Urinary bladder (tissue), 4 donors: ENCODE data around the gene CYS1. TPM values are rescaled to one million over a fixed set of nuclear protein-coding genes. Genes with fewer than 3 reads are reported as not detected.

ENCODE experiments used
- DNase-seq: peaks from one replicate; pipeline ENCODE4 v3.0.0-alpha.2; 2015; ENCODE audit errors: extremely low spot score
- H3K27ac ChIP-seq: one replicate; pipeline ENCODE4 v1.5.1; 2013; ENCODE audit warnings: low read depth, mild to moderate bottlenecking, moderate library complexity
- H3K36me3 ChIP-seq: one replicate; pipeline ENCODE4 v1.6.1; 2013; ENCODE audit warnings: mild to moderate bottlenecking, moderate library complexity; ENCODE audit not compliant: insufficient read depth
- H3K4me1 ChIP-seq: one replicate; pipeline ENCODE4 v1.6.1; 2013; ENCODE audit warnings: mild to moderate bottlenecking, moderate library complexity; ENCODE audit not compliant: insufficient read depth
- H3K4me3 ChIP-seq: one replicate; pipeline ENCODE4 v1.5.1; 2013; ENCODE audit warnings: low read depth, low read length
- WGBS: extraction: QIAGEN DNeasy Blood & Tissue Kit; methylation state at CpG from one replicate; pipeline ENCODE4 v1.1.7; 2013; 5-methylcytosine and 5-hydroxymethylcytosine counted together
- polyA plus RNA-seq: library from polyadenylated mRNA; stranded (reverse); fragments of 200-250 nt; gene quantifications from one replicate; pipeline ENCODE4 v1.2.3, GENCODE V29; 2013
- total RNA-seq: library from RNA; depleted of rRNA; stranded (reverse); fragments of >200 nt; gene quantifications from one replicate; pipeline ENCODE4 v1.2.3, GENCODE V29; 2014
- donor health status: healthy with polysubstance abuse.
- donor health status: healthy.

CYS1 gene
- total and polyA plus RNA-seq, 2 donors = 6.2 to 7.2 TPM

DNA sequence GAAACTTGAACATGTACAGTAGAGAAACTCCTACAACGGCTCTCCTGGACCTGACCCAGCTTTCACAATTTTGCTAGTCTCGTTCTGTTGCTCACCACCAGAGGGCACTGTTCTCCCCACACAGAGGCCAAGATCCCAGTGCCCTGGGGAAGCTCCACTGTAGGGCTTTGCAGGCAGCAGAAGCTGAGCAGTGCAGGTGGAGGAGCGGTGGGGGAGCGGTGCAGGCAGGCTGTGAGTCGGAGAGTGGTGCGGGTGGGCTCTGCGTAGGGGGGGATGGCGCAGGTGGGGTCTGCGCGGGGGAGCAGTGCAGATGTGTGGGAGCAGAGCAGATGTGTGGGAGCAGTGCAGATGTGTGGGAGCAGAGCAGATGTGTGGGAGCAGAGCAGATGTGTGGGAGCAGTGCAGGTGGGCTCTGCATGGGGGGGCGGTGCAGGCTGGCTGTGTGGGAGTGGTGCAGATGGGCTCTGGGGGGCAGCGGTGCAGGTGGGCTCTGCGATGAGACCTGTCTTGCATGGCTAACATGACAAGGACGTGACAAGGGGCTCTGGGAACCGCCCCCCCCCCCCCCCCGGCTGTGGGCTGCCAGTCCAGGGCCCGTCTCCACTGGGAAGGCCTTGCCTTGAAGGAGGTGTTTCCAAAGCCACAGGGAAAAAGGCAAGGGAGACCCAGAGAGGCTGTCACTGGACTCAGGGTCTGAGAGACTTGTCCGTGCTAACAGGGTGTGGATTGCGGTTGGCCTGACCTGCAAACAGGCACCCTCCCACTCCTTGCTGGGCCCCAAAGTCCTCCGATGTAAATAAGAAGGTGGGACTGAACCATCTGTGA is 7.3 kb downstream of the CYS1 start:
- H3K4me1 ChIP-seq = no peaks in the 10 kb centered on the region
- 41% methylated on average over 20 of the region's 20 CpGs for WGBS
- peak; percentile 76 for DNase-seq

DNA sequence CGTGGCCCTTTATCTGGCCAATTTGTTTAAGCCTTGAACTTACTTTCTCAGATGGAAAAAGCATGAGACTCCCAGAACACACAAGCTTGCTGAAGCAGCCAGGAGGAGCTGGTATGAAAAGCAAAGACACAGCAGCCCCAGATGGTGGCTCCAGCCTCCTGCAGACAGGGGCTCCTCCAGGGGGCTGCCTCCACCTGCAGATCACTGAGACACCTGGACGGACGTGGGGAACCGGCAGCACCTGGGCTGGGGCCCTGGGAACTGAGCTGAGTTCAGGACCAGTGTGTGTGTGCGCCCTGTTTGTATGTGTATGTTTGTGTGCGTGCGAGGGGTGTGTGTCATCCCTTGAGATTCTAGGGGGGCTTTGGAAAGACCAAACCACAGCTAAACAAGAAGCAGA is 8.6 kb downstream of the CYS1 start:
- Histone ChIP-seq H3K27ac (no peak overlapping the region), H3K4me1 (no peaks in the 10 kb centered on the region), H3K36me3 (no peaks in the 10 kb centered on the region), H3K4me3 (no peak overlapping the region)
- no peak for DNase-seq
- 97% methylated on average over 7 of the region's 7 CpGs for WGBS

More for the DNA sequence above, 7.3 kb downstream of the CYS1 start:
- H3K27ac ChIP-seq = no peak overlapping the region
- no peak overlapping the region for H3K4me3 ChIP-seq
- H3K36me3 ChIP-seq = no peaks in the 10 kb centered on the region

DNA sequence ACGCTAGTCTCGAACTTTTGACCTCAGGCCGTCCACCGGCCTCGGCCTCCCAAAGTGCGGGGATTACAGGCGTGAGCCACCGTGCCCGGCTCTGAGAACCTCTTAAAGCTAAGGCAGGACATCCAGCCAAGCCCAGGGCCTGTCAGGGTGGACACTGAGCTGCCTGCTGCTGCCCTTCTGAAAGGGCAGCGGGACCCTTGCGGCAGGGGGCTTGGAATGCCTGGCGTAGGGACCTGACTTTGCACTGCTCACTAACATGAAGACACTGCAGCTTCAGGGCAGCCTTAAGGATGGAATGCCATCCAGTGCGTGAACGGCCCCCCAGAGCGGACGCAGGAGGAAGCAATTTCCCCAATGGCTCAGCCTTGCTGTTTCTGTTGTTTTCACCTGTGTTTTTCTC is 9.0 kb downstream of the CYS1 start:
- WGBS = 95% methylated on average over 16 of the region's 16 CpGs
- DNase-seq = no peak

DNA sequence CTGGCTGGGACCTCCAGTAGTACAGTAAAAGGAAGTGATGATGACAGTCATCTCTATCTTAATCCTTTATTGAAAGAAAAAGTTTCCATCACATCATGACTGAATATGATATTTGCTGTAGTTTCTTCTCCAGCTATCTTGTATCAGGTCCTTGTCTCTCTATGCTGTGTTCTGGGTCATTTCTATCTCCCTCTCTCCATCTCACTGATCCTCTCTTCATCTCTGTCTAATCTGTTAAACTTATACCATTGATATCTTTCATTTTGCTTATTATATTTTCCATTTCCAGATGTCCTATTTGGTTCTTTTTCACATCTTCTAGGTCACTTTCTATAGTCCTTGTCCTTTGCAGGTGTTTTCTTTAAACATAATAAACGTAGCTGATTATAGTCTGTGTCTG is 12.3 kb downstream of the CYS1 start:
- Histone ChIP-seq H3K4me3 (no peak overlapping the region), H3K36me3 (no peaks in the 10 kb centered on the region), H3K27ac (no peak overlapping the region), H3K4me1 (no peaks in the 10 kb centered on the region)
- DNase-seq = no peak
- 91% methylated on average over 1 of the region's 1 CpG for WGBS

More for the DNA sequence above, 9.0 kb downstream of the CYS1 start:
- Histone ChIP-seq H3K36me3 (no peaks in the 10 kb centered on the region), H3K4me1 (no peaks in the 10 kb centered on the region), H3K27ac (no peak overlapping the region), H3K4me3 (no peak overlapping the region)

DNA sequence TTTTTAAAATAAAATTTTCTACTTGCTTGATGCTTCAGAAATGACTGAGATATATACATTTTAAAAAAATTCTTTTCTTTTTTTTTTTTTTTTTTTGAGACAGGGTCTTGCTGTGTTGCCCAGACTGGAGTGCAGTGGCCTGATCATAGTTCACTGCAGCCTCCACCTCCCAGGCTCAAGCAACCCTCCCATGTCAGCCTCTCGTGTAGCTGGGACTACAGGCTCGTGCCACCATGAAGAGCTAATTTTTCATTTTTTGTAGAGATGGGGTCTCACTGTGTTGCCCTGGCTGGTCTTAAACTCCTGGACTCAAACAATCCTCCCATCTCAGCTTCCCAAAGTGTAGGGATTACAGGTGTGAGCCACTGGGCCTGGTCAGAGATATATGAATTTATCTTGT is 12.9 kb downstream of the CYS1 start:
- H3K4me3 ChIP-seq = no peak overlapping the region
- H3K36me3 ChIP-seq = no peaks in the 10 kb centered on the region
- DNase-seq = no peak
- no peaks in the 10 kb centered on the region for H3K4me1 ChIP-seq
- H3K27ac ChIP-seq = no peak overlapping the region
- WGBS = 98% methylated on average over 2 of the region's 2 CpGs

DNA sequence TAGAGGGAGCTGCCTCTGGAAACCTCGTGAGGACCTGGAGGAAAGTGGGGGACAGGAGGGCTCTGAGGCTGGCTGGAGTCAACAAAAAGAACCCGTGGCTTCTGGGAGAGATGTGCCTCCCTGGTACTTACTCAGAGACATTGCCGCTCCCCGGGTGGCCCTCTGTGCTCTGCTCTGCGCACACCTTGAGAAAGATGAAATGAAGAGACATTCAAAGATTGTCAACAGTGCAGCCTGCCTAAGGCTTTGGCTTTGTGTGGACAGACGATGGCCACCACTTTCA is 14.5 kb downstream of the CYS1 start:
- H3K4me3 ChIP-seq = no peak overlapping the region
- WGBS = 86% methylated on average over 6 of the region's 6 CpGs
- H3K36me3 ChIP-seq = no peaks in the 10 kb centered on the region
- no peak overlapping the region for H3K27ac ChIP-seq
- no peaks in the 10 kb centered on the region for H3K4me1 ChIP-seq
- no peak for DNase-seq

DNA sequence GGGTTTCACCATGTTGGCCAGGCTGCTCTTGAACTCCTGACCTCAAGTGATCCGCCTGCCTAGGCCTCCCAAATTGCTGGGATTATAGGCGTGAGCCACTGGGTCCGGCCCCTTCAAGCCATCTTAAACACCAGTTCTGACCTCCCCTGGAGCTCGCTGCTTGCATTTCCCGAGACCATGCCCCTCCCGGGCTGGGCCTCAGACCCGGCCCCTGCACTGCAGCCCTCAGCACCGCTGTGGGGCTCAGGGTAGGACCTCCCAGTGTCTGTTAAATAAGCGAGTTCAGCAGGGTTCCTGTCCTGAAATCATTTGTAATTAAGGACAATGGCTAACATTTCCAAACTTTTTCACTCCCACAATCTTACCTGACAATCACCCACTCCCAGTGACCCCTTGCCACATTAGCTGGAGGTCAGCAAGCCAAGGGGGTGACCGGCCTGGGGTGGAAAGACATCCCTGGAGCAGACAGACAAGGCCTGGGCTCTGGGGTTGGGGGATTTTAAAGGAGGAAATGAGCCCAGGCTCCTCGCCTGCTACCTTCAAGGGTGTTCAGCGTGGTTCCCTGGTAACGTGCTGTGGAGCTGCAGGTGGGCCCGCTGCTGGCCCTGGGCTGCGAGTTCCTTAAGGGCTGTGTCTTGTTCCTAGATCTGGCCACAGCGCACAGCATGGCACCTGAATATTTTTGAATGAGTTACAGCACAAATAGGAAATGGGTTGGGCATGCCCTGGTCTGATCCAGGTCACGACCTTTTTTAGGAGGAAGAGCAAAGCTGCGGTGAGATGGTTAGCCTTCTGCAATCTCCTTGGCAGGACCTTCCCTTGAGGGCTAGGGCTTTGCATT is 15.1 kb downstream of the CYS1 start:
- 81% methylated on average over 18 of the region's 18 CpGs for WGBS
- DNase-seq = no peak
- Histone ChIP-seq H3K36me3 (no peaks in the 10 kb centered on the region), H3K27ac (no peak overlapping the region), H3K4me1 (no peaks in the 10 kb centered on the region), H3K4me3 (no peak overlapping the region)

DNA sequence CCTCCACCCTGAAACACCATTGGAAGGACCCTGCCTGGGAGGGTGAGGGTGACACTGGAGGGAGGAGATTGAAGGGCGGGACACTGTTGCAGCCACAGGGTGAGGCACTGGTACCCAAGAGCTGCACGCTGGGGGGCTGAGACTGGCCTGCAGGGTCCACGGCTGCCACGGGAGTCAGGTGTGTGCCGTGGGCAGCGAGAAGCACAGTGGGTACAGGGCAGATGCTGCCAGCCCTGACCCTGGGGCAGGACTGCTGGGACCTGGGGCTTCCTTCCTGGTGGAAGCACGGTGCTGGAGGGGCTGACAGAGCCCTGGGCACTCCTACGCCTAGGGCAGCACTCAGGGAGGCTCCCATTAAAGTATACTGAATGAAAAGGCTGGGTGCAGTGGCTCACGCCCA is 16.6 kb downstream of the CYS1 start:
- Histone ChIP-seq H3K4me1 (no peaks in the 10 kb centered on the region), H3K36me3 (no peaks in the 10 kb centered on the region), H3K4me3 (no peak overlapping the region), H3K27ac (no peak overlapping the region)
- 96% methylated on average over 9 of the region's 9 CpGs for WGBS
- no peak for DNase-seq

DNA sequence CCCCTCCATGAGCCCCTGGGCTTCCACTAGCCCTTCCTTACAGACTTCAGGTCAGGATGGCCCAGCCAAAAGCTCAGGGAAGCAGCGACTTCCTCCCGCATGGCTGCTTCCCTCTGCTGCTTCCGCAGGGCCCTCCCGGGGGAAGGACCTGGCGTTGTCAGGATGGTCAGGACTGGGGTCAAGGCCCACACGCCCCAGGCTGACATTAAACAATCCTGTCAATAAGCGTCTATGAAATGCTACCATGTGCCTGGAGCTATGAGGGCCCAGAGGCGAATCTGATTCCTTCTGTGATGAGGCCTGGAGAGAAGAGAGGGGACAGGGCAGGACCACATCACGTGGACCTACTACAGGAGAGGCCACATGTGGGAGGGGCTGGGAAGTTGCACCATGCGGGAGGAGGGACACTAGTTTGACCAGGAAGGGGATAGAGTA is 17.3 kb downstream of the CYS1 start:
- Histone ChIP-seq H3K27ac (no peak overlapping the region), H3K36me3 (no peaks in the 10 kb centered on the region), H3K4me1 (no peaks in the 10 kb centered on the region), H3K4me3 (no peak overlapping the region)
- WGBS = 86% methylated on average over 10 of the region's 10 CpGs
- DNase-seq = no peak

DNA sequence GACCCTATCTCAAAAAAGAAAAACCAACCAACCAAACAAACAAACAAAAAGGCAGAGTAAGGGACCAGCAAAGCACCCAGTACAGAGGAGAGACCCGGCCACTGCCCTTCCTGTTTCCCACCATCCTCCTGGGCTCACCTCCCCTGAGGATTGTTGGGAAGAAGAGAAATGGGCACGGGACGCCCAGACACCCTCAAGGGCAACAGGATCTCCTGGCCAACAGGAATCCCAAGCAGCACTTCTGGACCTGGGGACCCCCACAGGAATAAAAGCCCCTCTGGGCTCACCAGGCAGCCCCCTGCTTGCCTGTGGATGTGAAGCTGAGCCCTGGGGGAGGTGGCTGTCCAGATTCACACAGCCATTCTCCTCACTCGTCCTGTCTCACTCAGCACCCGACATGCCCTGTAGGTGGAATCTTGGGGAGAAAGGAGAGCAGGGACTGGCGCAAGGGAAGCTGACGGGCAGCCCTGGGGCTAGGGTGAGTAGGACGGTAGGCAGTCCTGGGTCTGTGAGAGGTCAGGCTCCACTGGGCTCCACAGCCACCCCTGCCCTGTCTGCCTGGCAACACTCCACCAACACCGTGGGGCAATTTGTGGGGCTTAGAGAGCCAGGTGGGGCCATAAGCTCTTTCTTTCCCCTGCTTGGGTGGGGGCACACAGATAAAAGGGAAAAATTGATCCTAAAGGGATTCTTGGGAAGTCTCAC is 18.8 kb downstream of the CYS1 start:
- DNase-seq = no peak
- H3K4me3 ChIP-seq = no peak overlapping the region
- WGBS = 93% methylated on average over 9 of the region's 9 CpGs
- H3K36me3 ChIP-seq = no peaks in the 10 kb centered on the region
- no peaks in the 10 kb centered on the region for H3K4me1 ChIP-seq
- no peak overlapping the region for H3K27ac ChIP-seq

DNA sequence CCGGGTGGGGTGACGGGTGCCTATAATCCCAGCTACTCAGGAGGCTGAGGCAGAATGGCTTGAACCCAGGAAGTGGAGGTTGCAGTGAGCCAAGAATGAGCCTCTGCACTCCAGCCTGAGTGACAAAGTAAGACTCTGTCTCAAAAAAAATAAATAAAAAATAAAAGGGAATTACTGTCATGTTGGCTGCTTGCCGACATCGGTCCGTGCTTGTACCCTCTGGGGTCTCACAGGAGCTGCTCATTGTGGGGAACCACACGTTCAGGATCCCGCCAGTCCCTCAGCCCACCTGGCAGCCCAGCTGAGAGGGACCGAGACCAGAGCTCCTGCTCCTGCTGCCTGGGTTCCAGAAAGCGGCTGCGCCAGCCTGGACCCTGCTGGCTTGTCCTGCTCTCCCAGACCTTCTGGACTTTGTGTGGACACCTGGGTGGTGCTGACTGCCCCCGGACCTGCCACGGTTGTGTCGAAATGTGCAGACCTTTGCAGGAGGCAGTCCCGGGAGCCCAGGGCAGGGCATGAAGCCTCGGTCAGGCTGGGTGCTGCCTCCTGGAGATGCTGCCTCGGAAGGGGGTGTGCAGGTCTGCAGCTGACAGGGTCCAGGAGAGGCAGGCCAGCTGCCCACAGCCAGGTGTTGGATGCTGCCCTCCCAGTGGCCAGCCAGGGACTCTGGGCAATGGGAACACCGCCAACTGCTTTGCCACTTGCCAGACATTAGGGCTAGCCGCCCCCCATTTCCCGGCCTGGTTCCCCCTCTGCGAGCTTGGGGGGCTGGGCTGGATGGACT is 20.5 kb downstream of the CYS1 start:
- no peak overlapping the region for H3K4me3 ChIP-seq
- WGBS = 85% methylated on average over 20 of the region's 20 CpGs
- no peak overlapping the region for H3K27ac ChIP-seq
- no peak for DNase-seq
- no peaks in the 10 kb centered on the region for H3K4me1 ChIP-seq
- no peaks in the 10 kb centered on the region for H3K36me3 ChIP-seq

DNA sequence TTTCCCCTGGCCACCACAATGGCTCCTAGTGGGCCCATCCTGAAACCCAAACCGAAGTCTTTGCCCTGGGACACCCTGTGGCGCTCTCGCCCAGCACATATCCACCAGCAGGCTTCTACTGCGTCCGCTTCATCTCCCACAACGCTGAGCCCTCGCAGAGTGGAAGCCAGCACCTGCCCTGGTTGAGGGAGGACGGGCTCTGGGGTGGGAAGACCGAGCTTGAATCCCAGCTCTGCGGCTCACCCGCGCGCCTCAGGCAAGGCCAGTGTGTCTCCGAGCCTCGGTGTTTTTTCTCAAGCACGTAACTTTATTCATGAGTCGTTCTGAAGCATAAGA is 21.2 kb downstream of the CYS1 start:
- no peak overlapping the region for H3K4me3 ChIP-seq
- no peak overlapping the region for H3K27ac ChIP-seq
- H3K36me3 ChIP-seq = no peaks in the 10 kb centered on the region
- no peak for DNase-seq
- no peaks in the 10 kb centered on the region for H3K4me1 ChIP-seq
- WGBS = 94% methylated on average over 17 of the region's 17 CpGs

DNA sequence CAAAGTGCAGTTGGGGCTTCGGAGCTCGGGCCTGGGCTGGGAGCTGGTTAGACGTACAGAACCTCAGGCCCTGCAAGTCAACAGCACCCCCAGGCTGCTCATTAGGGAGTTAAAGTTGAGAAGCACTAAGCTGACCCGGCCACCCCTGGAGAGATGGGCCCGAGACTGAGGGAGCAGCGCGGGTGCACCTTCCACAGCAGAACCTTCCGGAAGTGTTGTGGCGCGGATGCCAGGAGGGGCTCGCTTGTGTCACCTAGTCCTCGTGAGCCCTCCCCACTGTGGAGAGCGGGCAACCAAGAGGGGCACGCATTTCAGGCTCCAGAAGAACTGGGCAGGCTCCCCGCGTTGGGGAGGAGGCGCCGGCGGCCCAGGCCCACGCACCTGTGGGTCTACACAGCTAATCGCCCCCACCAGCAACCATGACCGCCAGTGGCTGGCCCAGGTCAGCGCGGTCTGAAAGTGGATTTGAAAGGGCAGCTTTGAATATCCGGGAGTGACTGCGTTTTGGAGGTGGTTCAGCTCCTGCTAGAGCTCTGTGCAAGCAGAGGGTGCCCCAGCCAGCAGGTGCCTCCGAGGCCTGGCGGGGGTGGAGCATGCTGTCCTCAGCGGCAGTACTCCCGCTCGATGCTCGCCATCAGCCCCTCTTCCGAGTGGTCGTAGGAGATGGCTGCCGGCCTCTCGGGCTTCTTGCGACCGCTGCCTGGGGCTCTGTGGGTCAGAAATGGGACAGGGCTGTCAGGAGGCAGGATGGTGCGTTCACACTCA is 21.8 kb downstream of the CYS1 start:
- no peak for DNase-seq
- no peak overlapping the region for H3K4me3 ChIP-seq
- H3K36me3 ChIP-seq = no peaks in the 10 kb centered on the region
- 92% methylated on average over 39 of the region's 39 CpGs for WGBS
- peak overlapping the region; percentile 78 for H3K27ac ChIP-seq
- H3K4me1 ChIP-seq = no peaks in the 10 kb centered on the region
